GM19193 (cell line): ENCODE data around the gene EEF1AKMT3.

Experiments
- POLR2A ChIP-seq: IDR thresholded peaks from 4 replicates; pipeline ENCODE4 v1.6.1; 2011; ENCODE audit not compliant: insufficient read depth, insufficient read length; ENCODE audit errors: extremely low read depth

The EEF1AKMT3 gene

GRCh38 chr12:57780284-57780897, 8.0 kb downstream of the EEF1AKMT3 start:
- TF ChIP-seq POLR2A: no peak

- no peak for TF ChIP-seq POLR2A
Measured at GRCh38 chr12:57781244-57781643, 8.8 kb downstream of the EEF1AKMT3 start.

- TF ChIP-seq POLR2A: no peak
Measured at GRCh38 chr12:57781801-57782200, 9.4 kb downstream of the EEF1AKMT3 start.

GRCh38 chr12:57782243-57782607, 9.8 kb downstream of the EEF1AKMT3 start:
- TF ChIP-seq POLR2A: no peak

- peak; percentile 96 for TF ChIP-seq POLR2A
Measured at GRCh38 chr12:57782608-57783465, 10.4 kb downstream of the EEF1AKMT3 start, which contains the start of gene TSFM. TSFM (plus strand) TSS chr12:57782787; CDS start chr12:57782802, 15 bp downstream.

- no peak for TF ChIP-seq POLR2A
Measured at GRCh38 chr12:57783466-57783801, 11.0 kb downstream of the EEF1AKMT3 start.

GRCh38 chr12:57783861-57784260, 11.4 kb downstream of the EEF1AKMT3 start:
- TF ChIP-seq POLR2A: no peak

GRCh38 chr12:57793920-57794319, 21.5 kb downstream of the EEF1AKMT3 start:
- TF ChIP-seq POLR2A: no peak

- TF ChIP-seq POLR2A: no peak
Measured at GRCh38 chr12:57795354-57795753, 22.9 kb downstream of the EEF1AKMT3 start.

GRCh38 chr12:57796996-57797395, 24.6 kb downstream of the EEF1AKMT3 start:
- no peak for TF ChIP-seq POLR2A

GRCh38 chr12:57797933-57798332, 25.5 kb downstream of the EEF1AKMT3 start:
- no peak for TF ChIP-seq POLR2A

- TF ChIP-seq POLR2A: no peak
Measured at GRCh38 chr12:57800965-57801364, 28.6 kb downstream of the EEF1AKMT3 start.

- no peak for TF ChIP-seq POLR2A
Measured at GRCh38 chr12:57802607-57803006, 30.2 kb downstream of the EEF1AKMT3 start.

GRCh38 chr12:57803319-57803893, 31.0 kb downstream of the EEF1AKMT3 start:
- no peak for TF ChIP-seq POLR2A

GRCh38 chr12:57806677-57807076, 34.3 kb downstream of the EEF1AKMT3 start:
- TF ChIP-seq POLR2A: no peak

GRCh38 chr12:57807285-57807684, 34.9 kb downstream of the EEF1AKMT3 start:
- no peak for TF ChIP-seq POLR2A
